ENCODE measurements around the gene LSM4. TPM values are rescaled to one million over a fixed set of nuclear protein-coding genes. Genes with fewer than 3 reads are reported as not detected.

The LSM4 gene
- total and polyA plus RNA-seq, 2 of the 13 experiments (the other 11 are each of a cell fraction or from before 2014, with no cell fraction given) = 65.8 to 166 TPM

- Histone ChIP-seq H4K20me1 (ENCODE audit: insufficient read depth, low read length) (no peaks in the 10 kb centered on the region), H3K27ac (ENCODE audit: extremely low read length, insufficient read depth, low read length) (no peak overlapping the region), H3K4me3 (replicated peaks in 1 of 3; ENCODE audit: insufficient read depth in 1 of 3, low read depth in 2 of 3, low read length in 3 of 3) (no peak overlapping the region), H2AFZ (ENCODE audit: low read length) (no peak overlapping the region), H3K36me3 (replicated peaks in 1 of 2; ENCODE audit: control insufficient read depth in 1 of 2, insufficient read depth in 2 of 2, low read length in 2 of 2) (no peaks in the 10 kb centered on the region), H3K27me3 (ENCODE audit: control insufficient read depth in 1 of 2, insufficient read depth in 2 of 2, low read length in 2 of 2) (peaks cover 8 to 22% of the 10 kb centered on the region in 2 experiments; a peak in 3 of 5 replicates), H3K9ac (ENCODE audit: insufficient read depth, low read depth, low read length) (no peak overlapping the region), H3K4me1 (ENCODE audit: insufficient read depth, low read length) (peaks cover 21% of the 10 kb centered on the region), H3K9me3 (ENCODE audit: low read length) (no peaks in the 10 kb centered on the region), H3K79me2 (ENCODE audit: insufficient read depth, low read length) (no peaks in the 10 kb centered on the region), H3K4me2 (ENCODE audit: low read depth, low read length) (no peak overlapping the region)
- TF ChIP-seq ZNF430 (CRISPR knock-in tag; IDR thresholded peaks at IDR 0.05) = no peak
- no peak for TF ChIP-seq KMT2A (CRISPR knock-in tag; IDR thresholded peaks at IDR 0.05)
- TF ChIP-seq ELF1 (CRISPR knock-in tag; IDR thresholded peaks at IDR 0.05) = no peak
- no peak for ATAC-seq
- no TSS peak for BruUV-seq (replicated peaks)
- in situ Hi-C loops (cut with HindIII; ENCODE audit: extremely low pct_ligation_motif_present, low pct_unique_long_range_greater_than_20kb) (no loop called here), intact Hi-C loops (cut with micrococcal nuclease; ENCODE audit: unreplicated experiment) (no loop called here)
- FAIRE-seq = no peak
- ChIA-PET POLR2A (interaction anchor here (1.1 kb wide), 1 partner anchor 12 kb away, joined by 3 read pairs; the partner anchor contains the start of gene IQCN), CTCF (ENCODE audit: low intra/inter-chr PET ratio, low total read pairs) (no interaction called here)
- no peak for DNase-seq (ENCODE audit: low spot score)
Measured at GRCh38 chr19:18262144-18262543, 60.7 kb downstream of the LSM4 start.

- no peak overlapping the region for H2AFZ ChIP-seq (ENCODE audit: low read length)
- no peaks in the 10 kb centered on the region for H3K79me2 ChIP-seq (ENCODE audit: insufficient read depth, low read length)
- H4K20me1 ChIP-seq (ENCODE audit: insufficient read depth, low read length) = no peaks in the 10 kb centered on the region
- no peak overlapping the region for H3K9ac ChIP-seq (ENCODE audit: insufficient read depth, low read depth, low read length)
- H3K36me3 ChIP-seq (replicated peaks in 1 of 2; ENCODE audit: control insufficient read depth in 1 of 2, insufficient read depth in 2 of 2, low read length in 2 of 2) = no peaks in the 10 kb centered on the region
- no peak overlapping the region for H3K27ac ChIP-seq (ENCODE audit: extremely low read length, insufficient read depth, low read length)
- ChIA-PET CTCF (ENCODE audit: low intra/inter-chr PET ratio, low total read pairs) (no interaction called here), POLR2A (interaction anchor here (1.1 kb wide), 1 partner anchor 13 kb away, joined by 3 read pairs; the partner anchor contains the start of gene IQCN)
- no peak for DNase-seq (ENCODE audit: low spot score)
- H3K4me3 ChIP-seq (replicated peaks in 1 of 3; ENCODE audit: insufficient read depth in 1 of 3, low read depth in 2 of 3, low read length in 3 of 3) = no peak overlapping the region
- WGBS (ENCODE audit: low lambda C conversion rate) = no CpG with 5 or more reads among the region's 2 CpGs
- no TSS peak for BruUV-seq (replicated peaks)
- in situ Hi-C loops (cut with HindIII; ENCODE audit: extremely low pct_ligation_motif_present, low pct_unique_long_range_greater_than_20kb) (no loop called here), intact Hi-C loops (cut with micrococcal nuclease; ENCODE audit: unreplicated experiment) (no loop called here)
- peaks cover 10 to 27% of the 10 kb centered on the region in 2 experiments; a peak in 4 of 5 replicates for H3K27me3 ChIP-seq (ENCODE audit: control insufficient read depth in 1 of 2, insufficient read depth in 2 of 2, low read length in 2 of 2)
- no peak overlapping the region for H3K4me2 ChIP-seq (ENCODE audit: low read depth, low read length)
- peaks cover 21% of the 10 kb centered on the region for H3K4me1 ChIP-seq (ENCODE audit: insufficient read depth, low read length)
- no peaks in the 10 kb centered on the region for H3K9me3 ChIP-seq (ENCODE audit: low read length)
- no peak for ATAC-seq
- FAIRE-seq = no peak
- TF ChIP-seq ZNF572 (CRISPR knock-in tag; IDR thresholded peaks at IDR 0.05) = no peak
- no peak for TF ChIP-seq ZSCAN5A (CRISPR knock-in tag; IDR thresholded peaks at IDR 0.05; ENCODE audit: borderline replicate concordance)
- no peak for TF ChIP-seq SRY (CRISPR knock-in tag; IDR thresholded peaks at IDR 0.05)
- TF ChIP-seq ZNF672 (CRISPR knock-in tag; IDR thresholded peaks at IDR 0.05) = no peak
- TF ChIP-seq BRCA1 (CRISPR knock-in tag; IDR thresholded peaks at IDR 0.05) = no peak
- no peak for TF ChIP-seq ZNF598 (CRISPR knock-in tag; IDR thresholded peaks at IDR 0.05; ENCODE audit: borderline replicate concordance)
- no peak for TF ChIP-seq MXI1 (IDR thresholded peaks at IDR 0.05; ENCODE audit: borderline replicate concordance, low read depth, low read length)
- no peak for TF ChIP-seq PRDM15 (CRISPR knock-in tag; IDR thresholded peaks at IDR 0.05)
- TF ChIP-seq JUND (CRISPR knock-in tag; IDR thresholded peaks at IDR 0.05) = no peak
- no peak for TF ChIP-seq ZNF343 (CRISPR knock-in tag; IDR thresholded peaks at IDR 0.05)
- TF ChIP-seq ZNF674 (CRISPR knock-in tag; IDR thresholded peaks at IDR 0.05; ENCODE audit: low read depth) = no peak
- TF ChIP-seq CENPX (CRISPR knock-in tag; IDR thresholded peaks at IDR 0.05) = no peak
- TF ChIP-seq CREB1 (IDR thresholded peaks at IDR 0.05) = no peak
- no peak for TF ChIP-seq CREB1 (CRISPR knock-in tag; IDR thresholded peaks at IDR 0.05)
Measured at GRCh38 chr19:18261474-18261873, 61.4 kb downstream of the LSM4 start.
